A549 (cell line): ENCODE results near the gene FOXK1. TPM values are rescaled to one million over a fixed set of nuclear protein-coding genes. Genes with fewer than 3 reads are reported as not detected.

ENCODE experiments used
- ATAC-seq, 2 experiments: fragments of 200-7000 bp in 1 of 2; fragments of >200 bp in 1 of 2; cut with Nextera tagmentation in 1 of 2; cut with Tn5 transposase in 1 of 2; 3 replicates each; pipeline versions ENCODE4 v1.8.0 to v1.9.1; 2018 to 2020; ENCODE audit warnings: mild to moderate bottlenecking in 1 of 2, moderate library complexity in 1 of 2
- CTCF ChIA-PET: fragments of 300-600 bp; sonication (Branson Sonifier 250); formaldehyde crosslinking; extraction: SDS; loops from one replicate; lab custom pipeline; 2021; ENCODE audit warnings: antibody characterized with exemption, inconsistent platforms; lab: Yijun Ruan, JAX
- POLR2A ChIA-PET: fragments of 350-600 bp; formaldehyde crosslinking; extraction: SDS; loops from one replicate; lab custom pipeline; 2021; ENCODE audit warnings: antibody characterized with exemption, inconsistent platforms; lab: Yijun Ruan, JAX
- DNase-seq, 2 experiments: peaks; one replicate each; pipeline versions ENCODE4 v3.0.0 to v3.0.0-alpha.2; 2011 to 2016; ENCODE audit warnings: low read depth in 1 of 2, low spot score in 1 of 2
- FAIRE-seq: peaks from 2 replicates; lab custom pipeline; 2011; peaks lifted over from hg19 to GRCh38; lab: Jason Lieb, UNC
- H3K27ac ChIP-seq, 2 experiments: fragments of >200 bp; sonication (Bioruptor Twin); formaldehyde crosslinking; 3 replicates each; pipeline ENCODE4 v1.5.1; 2016 to 2017
- H3K4me1 ChIP-seq: fragments of >200 bp; sonication (Bioruptor Twin); formaldehyde crosslinking; 3 replicates; pipeline ENCODE4 v1.6.1; 2016
- H3K4me2 ChIP-seq: fragments of >200 bp; sonication (Bioruptor Twin); formaldehyde crosslinking; 3 replicates; pipeline ENCODE4 v1.6.1; 2016
- H3K4me3 ChIP-seq: fragments of >200 bp; sonication (Bioruptor Twin); formaldehyde crosslinking; 3 replicates; pipeline ENCODE4 v1.5.1; 2016
- H3K9me3 ChIP-seq: fragments of >200 bp; sonication (Bioruptor Twin); formaldehyde crosslinking; 3 replicates; pipeline ENCODE4 v1.6.1; 2016
- BHLHE40 ChIP-seq: IDR thresholded peaks from 2 replicates; pipeline ENCODE4 v1.6.1; 2012; ENCODE audit warnings: low read depth, low read length, inconsistent platforms
- CBX2 ChIP-seq: fragments of 200-600 bp; sonication (generic); IDR thresholded peaks from 2 replicates; pipeline ENCODE4 v1.6.1; 2016; ENCODE audit warnings: low read depth, mild to moderate bottlenecking, borderline replicate concordance
- CEBPB ChIP-seq, 2 experiments: fragments of >200 bp in 1 of 2; sonication (Bioruptor Twin) in 1 of 2; formaldehyde crosslinking in 1 of 2; IDR thresholded peaks; 2 replicates each; pipeline ENCODE4 v1.6.1; 2012 to 2016
- EHF ChIP-seq: fragments of 250-450 bp; sonication (Bioruptor Pico); IDR thresholded peaks from 2 replicates; pipeline ENCODE4 v1.5.0; 2020; ENCODE audit warnings: mild to moderate bottlenecking
- ESRRA ChIP-seq: fragments of 150-350 bp; IDR thresholded peaks from 2 replicates; pipeline ENCODE4 v1.6.1; 2014; ENCODE audit warnings: mild to moderate bottlenecking, low read length, borderline replicate concordance
- GATA3 ChIP-seq: IDR thresholded peaks from 2 replicates; pipeline ENCODE4 v1.6.1; 2012; ENCODE audit warnings: borderline replicate concordance
- HDAC2 ChIP-seq: fragments of 200-600 bp; sonication (generic); IDR thresholded peaks from 2 replicates; pipeline ENCODE4 v1.6.1; 2016
- HOXB13 ChIP-seq: fragments of 250-450 bp; sonication (Bioruptor Pico); IDR thresholded peaks from 2 replicates; pipeline ENCODE4 v1.5.0; 2020; ENCODE audit warnings: low read depth, mild to moderate bottlenecking, moderate library complexity
- HOXB5 ChIP-seq: fragments of 250-450 bp; sonication (Bioruptor Pico); IDR thresholded peaks from 2 replicates; pipeline ENCODE4 v1.5.0; 2020; ENCODE audit warnings: mild to moderate bottlenecking, moderate library complexity
- KDM5A ChIP-seq: fragments of 200-600 bp; sonication (generic); IDR thresholded peaks from 2 replicates; pipeline ENCODE4 v1.6.1; 2016; ENCODE audit warnings: antibody characterized with exemption, mild to moderate bottlenecking
- MAFK ChIP-seq: fragments of 450-650 bp; IDR thresholded peaks from 2 replicates; pipeline ENCODE4 v1.6.1; 2014; ENCODE audit not compliant: partially characterized antibody
- MAZ ChIP-seq: fragments of 150-350 bp; IDR thresholded peaks from 2 replicates; pipeline ENCODE4 v1.6.1; 2014; ENCODE audit warnings: antibody characterized with exemption, low read depth, low read length, borderline replicate concordance
- NPAS2 ChIP-seq: fragments of 250-450 bp; sonication (Bioruptor Pico); IDR thresholded peaks from 2 replicates; pipeline ENCODE4 v1.8.0; 2022; ENCODE audit warnings: mild to moderate bottlenecking, moderate library complexity, borderline replicate concordance
- POLR2AphosphoS2 ChIP-seq: conservative IDR thresholded peaks from 2 replicates; pipeline ENCODE4 v1.6.1; 2012; ENCODE audit warnings: low read length, improper control_type of control experiment, inconsistent platforms
- RAD21 ChIP-seq, 2 experiments: fragments of >200 bp in 1 of 2; sonication (Bioruptor Twin) in 1 of 2; formaldehyde crosslinking in 1 of 2; IDR thresholded peaks in 1 of 2; conservative IDR thresholded peaks in 1 of 2; 2 replicates in 1 of 2; 3 replicates in 1 of 2; pipeline ENCODE4 v1.6.1; 2012 to 2018; ENCODE audit warnings: inconsistent platforms in 1 of 2
- RFX5 ChIP-seq: fragments of 450-650 bp; IDR thresholded peaks from 2 replicates; pipeline ENCODE4 v1.7.1; 2014; ENCODE audit warnings: antibody characterized with exemption, mild to moderate bottlenecking, moderate library complexity
- SMC3 ChIP-seq: fragments of >200 bp; sonication (Bioruptor Twin); formaldehyde crosslinking; IDR thresholded peaks from 3 replicates; pipeline ENCODE4 v1.6.1; 2018; ENCODE audit warnings: inconsistent platforms
- SREBF2 ChIP-seq: fragments of 450-650 bp; IDR thresholded peaks from 2 replicates; pipeline ENCODE4 v1.6.1; 2014; ENCODE audit warnings: mild to moderate bottlenecking, moderate library complexity
- ZC3H11A ChIP-seq: fragments of 450-650 bp; IDR thresholded peaks from 2 replicates; pipeline ENCODE4 v1.6.1; 2014; ENCODE audit warnings: antibody characterized with exemption, mild to moderate bottlenecking
- WGBS: methylation state at CpG from one replicate; pipeline ENCODE4 v1.1.6; 2017; ENCODE audit errors: missing lambda C conversion rate; 5-methylcytosine and 5-hydroxymethylcytosine counted together
- polyA plus RNA-seq, 4 experiments: library from polyadenylated mRNA; depleted of rRNA in 3 of 4; stranded (reverse); fragments of >200 nt; fragmentation: RNase III in 1 of 4; extraction: RNeasy Plus Mini Kit Qiagen cat#74134 plus additional on column Dnase treatment in 1 of 4; gene quantifications; 2 replicates in 3 of 4; 3 replicates in 1 of 4; pipeline ENCODE4 v1.2.3, GENCODE V29; 2011 to 2017
- TF ChIP-seq, protein P1 (sequence below): fragments of >200 bp; sonication (Bioruptor Twin); formaldehyde crosslinking; IDR thresholded peaks from 3 replicates; pipeline ENCODE4 v1.5.1; 2016
- TF ChIP-seq, protein P2 (sequence below): fragments of 250-450 bp; sonication (Bioruptor Pico); IDR thresholded peaks from 2 replicates; pipeline ENCODE4 v1.5.0; 2020; ENCODE audit warnings: low read depth, mild to moderate bottlenecking, moderate library complexity
- TF ChIP-seq, protein P3 (sequence below): fragments of >200 bp; sonication (Bioruptor Twin); formaldehyde crosslinking; IDR thresholded peaks from 2 replicates; pipeline ENCODE4 v1.6.1; 2016
- TF ChIP-seq, protein P4 (sequence below): fragments of 450-650 bp; IDR thresholded peaks from 2 replicates; pipeline ENCODE4 v1.6.1; 2014; ENCODE audit warnings: antibody characterized with exemption

Gene FOXK1
- polyA plus RNA-seq, 2 of the 4 experiments (the other 2 are of a cell fraction), result 6.8 to 10.9 TPM

DNA sequence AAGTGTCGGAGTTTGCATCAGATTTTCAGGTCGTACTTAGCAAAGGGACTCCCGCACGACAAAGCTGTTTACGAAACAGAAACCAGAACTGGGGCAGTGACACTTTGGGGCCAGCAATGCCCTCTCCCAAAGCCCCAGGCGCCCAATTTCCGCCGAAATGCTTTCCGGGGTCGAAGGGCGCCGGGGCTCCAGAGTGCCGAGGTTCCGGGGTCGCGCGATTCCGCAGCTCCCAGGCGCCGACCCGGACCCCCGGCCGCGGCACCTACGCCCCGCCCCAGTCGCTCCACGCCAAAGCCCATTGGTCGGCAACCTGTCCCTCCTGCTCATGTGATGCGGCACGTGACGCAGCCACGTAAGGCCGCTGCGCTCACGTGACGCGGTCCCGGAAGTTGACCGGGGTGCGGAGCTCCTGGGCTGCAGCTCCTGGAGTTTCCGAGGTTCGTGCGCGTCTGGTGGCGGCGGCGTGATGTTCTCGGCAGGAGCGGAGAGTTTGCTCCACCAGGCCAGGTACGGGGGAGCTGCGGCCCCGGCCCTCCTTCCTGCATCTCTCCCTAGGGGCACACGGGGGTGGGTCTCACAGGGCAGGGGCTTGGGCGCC, 93.3 kb downstream of the FOXK1 start, which contains the start of gene AP5Z1 (continued):
- TF ChIP-seq, protein P1, sequence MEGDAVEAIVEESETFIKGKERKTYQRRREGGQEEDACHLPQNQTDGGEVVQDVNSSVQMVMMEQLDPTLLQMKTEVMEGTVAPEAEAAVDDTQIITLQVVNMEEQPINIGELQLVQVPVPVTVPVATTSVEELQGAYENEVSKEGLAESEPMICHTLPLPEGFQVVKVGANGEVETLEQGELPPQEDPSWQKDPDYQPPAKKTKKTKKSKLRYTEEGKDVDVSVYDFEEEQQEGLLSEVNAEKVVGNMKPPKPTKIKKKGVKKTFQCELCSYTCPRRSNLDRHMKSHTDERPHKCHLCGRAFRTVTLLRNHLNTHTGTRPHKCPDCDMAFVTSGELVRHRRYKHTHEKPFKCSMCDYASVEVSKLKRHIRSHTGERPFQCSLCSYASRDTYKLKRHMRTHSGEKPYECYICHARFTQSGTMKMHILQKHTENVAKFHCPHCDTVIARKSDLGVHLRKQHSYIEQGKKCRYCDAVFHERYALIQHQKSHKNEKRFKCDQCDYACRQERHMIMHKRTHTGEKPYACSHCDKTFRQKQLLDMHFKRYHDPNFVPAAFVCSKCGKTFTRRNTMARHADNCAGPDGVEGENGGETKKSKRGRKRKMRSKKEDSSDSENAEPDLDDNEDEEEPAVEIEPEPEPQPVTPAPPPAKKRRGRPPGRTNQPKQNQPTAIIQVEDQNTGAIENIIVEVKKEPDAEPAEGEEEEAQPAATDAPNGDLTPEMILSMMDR, result no peak
- TF ChIP-seq HDAC2 (peak; percentile 76; the same call in 1 of the 2 replicates), HOXB13 (CRISPR knock-in tag) (no peak), ESRRA (no peak)

DNA sequence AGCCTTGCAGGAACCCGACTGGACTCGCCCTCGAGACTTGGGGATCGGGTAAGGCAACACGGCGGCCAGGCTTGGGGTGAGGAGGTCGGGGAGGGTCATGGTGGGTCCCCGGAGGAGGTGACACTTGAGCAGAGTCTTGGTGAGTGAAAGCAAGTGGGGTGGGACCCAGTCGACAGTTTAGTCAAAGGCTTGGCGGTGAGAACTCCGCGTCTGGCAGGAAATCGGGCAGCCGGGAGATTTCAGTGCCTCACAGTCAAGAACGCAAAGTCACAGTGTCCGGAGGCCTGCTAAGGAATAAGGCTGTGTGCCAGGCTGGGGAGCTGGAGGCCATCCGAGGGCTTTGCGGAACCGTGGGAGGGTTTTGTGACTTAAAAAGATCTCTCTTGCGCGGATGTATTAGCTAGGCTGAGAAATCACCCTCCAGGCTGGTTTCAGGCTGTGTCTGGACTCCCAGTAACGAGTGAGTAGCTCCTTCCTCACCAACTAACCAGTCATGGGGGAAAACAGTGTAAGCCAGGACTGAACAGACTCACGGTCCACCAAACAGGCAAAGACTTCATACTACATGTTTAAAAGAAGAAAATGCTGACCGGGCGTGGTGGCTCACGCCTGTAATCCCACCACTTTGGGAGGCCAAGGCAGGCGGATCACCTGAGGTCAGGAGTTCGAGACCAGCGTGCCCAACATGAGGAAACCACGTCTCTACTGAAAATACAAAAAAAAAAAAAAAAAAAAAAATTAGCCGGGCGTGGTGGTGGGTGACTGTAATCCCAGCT, 93.9 kb downstream of the FOXK1 start:
- no peak for TF ChIP-seq CBX2
- no peak for TF ChIP-seq GATA3
- no peak for TF ChIP-seq ZC3H11A
- 0 out of 2 replicates have a peak, but pooled peaks have one; percentile 17 for TF ChIP-seq HDAC2
- no peak for TF ChIP-seq CEBPB (IDR thresholded peaks at IDR 0.05)
- no peak for TF ChIP-seq RFX5
- no peak for TF ChIP-seq MAZ
- TF ChIP-seq, protein P2, sequence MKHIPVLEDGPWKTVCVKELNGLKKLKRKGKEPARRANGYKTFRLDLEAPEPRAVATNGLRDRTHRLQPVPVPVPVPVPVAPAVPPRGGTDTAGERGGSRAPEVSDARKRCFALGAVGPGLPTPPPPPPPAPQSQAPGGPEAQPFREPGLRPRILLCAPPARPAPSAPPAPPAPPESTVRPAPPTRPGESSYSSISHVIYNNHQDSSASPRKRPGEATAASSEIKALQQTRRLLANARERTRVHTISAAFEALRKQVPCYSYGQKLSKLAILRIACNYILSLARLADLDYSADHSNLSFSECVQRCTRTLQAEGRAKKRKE (CRISPR knock-in tag), result no peak
- no peak for TF ChIP-seq SREBF2
- peak; percentile 84 for TF ChIP-seq KDM5A
- no peak for TF ChIP-seq HOXB5 (CRISPR knock-in tag)
- no peak for TF ChIP-seq BHLHE40
- no peak for TF ChIP-seq EHF (CRISPR knock-in tag)
- TF ChIP-seq, protein P3, sequence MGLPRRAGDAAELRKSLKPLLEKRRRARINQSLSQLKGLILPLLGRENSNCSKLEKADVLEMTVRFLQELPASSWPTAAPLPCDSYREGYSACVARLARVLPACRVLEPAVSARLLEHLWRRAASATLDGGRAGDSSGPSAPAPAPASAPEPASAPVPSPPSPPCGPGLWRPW, result no peak
- no peak for TF ChIP-seq NPAS2 (CRISPR knock-in tag)
- TF ChIP-seq ESRRA, result no peak
- TF ChIP-seq POLR2AphosphoS2, result no peak
- no peak for TF ChIP-seq HOXB13 (CRISPR knock-in tag)
- peak; percentile 87 for TF ChIP-seq MAFK
- no peak for TF ChIP-seq SMC3
- no peak for TF ChIP-seq RAD21 (conservative IDR thresholded peaks at IDR 0.05 in 1 of 2, IDR thresholded peaks at IDR 0.05 in 1 of 2)
- TF ChIP-seq, protein P4, sequence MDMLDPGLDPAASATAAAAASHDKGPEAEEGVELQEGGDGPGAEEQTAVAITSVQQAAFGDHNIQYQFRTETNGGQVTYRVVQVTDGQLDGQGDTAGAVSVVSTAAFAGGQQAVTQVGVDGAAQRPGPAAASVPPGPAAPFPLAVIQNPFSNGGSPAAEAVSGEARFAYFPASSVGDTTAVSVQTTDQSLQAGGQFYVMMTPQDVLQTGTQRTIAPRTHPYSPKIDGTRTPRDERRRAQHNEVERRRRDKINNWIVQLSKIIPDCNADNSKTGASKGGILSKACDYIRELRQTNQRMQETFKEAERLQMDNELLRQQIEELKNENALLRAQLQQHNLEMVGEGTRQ, result no peak
- TF ChIP-seq, all 56 proteins: peak for 3
- 24% methylated on average over 28 of the region's 32 CpGs for WGBS
- ATAC-seq, result peak; percentile 4 to 26; a peak in 4 of 6 replicates

More for the DNA sequence above, 93.9 kb downstream of the FOXK1 start:
- ChIA-PET POLR2A (interaction anchor here (0.8 to 1.9 kb wide), 9 partner anchors 9 to 198 kb away, joined by 3 to 17 read pairs (median 4); partner anchors contain the start of gene RADIL), CTCF (interaction anchor here (0.7 to 1.5 kb wide), 7 partner anchors 16 to 1971 kb away, joined by 3 to 7 read pairs (median 4); no protein-coding TSS in a partner anchor)
- peak overlapping the region; percentile 77 for H3K4me2 ChIP-seq
- peak overlapping the region; percentile 77 for H3K4me3 ChIP-seq
- peaks cover 18% of the 10 kb centered on the region; the same call in 1 of the 3 replicates for H3K4me1 ChIP-seq
- H3K9me3 ChIP-seq, result no peaks in the 10 kb centered on the region
- peak overlapping the region; percentile 87 to 92 for H3K27ac ChIP-seq
- FAIRE-seq (no peak), DNase-seq (peak in 1 of 2 experiments; percentile 23)
